OCI-LY3 (cell line): ENCODE data around the gene IFFO2.

Experiments
- EZH2phosphoT487 ChIP-seq: fragments of 200-600 bp; shearing (Covaris generic); IDR thresholded peaks from 2 replicates; pipeline ENCODE4 v1.6.1; 2018; ENCODE audit warnings: antibody characterized with exemption, mixed run types, low read depth
- TF ChIP-seq, protein P1 (sequence below): fragments of 200-600, 300-600 bp; sonication (generic); IDR thresholded peaks from 2 replicates; pipeline ENCODE4 v1.5.1; 2014; ENCODE audit warnings: antibody characterized with exemption, low read length, low read depth

DNA sequence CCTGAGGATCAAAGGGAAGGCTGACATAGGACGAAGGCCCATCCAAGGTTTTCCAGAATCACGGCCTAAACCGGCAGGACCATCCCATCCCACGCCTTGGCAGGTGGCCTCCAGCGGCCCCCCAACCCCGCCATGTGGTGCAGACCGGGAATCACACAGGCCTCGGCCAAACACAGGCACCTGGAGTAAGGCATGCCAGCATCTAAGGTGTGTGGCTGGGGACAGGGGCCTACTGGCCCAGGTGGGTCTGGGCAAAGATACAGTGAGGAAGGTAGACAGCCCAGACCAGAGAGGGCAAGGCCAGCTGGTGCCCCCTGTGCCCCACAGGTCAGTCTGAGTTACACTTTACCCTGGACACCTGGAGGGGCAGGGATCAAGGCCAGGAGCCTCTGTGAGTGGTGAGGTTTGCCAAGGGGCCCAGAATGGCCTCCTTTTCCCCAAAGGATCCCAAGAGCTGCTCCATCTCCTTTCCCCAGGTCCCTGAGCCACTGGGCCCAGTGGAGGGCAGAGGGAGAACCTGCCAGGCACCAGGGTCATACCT lies 84.3 kb downstream of the IFFO2 start:
- no peak for TF ChIP-seq EZH2phosphoT487
- TF ChIP-seq, protein P1, sequence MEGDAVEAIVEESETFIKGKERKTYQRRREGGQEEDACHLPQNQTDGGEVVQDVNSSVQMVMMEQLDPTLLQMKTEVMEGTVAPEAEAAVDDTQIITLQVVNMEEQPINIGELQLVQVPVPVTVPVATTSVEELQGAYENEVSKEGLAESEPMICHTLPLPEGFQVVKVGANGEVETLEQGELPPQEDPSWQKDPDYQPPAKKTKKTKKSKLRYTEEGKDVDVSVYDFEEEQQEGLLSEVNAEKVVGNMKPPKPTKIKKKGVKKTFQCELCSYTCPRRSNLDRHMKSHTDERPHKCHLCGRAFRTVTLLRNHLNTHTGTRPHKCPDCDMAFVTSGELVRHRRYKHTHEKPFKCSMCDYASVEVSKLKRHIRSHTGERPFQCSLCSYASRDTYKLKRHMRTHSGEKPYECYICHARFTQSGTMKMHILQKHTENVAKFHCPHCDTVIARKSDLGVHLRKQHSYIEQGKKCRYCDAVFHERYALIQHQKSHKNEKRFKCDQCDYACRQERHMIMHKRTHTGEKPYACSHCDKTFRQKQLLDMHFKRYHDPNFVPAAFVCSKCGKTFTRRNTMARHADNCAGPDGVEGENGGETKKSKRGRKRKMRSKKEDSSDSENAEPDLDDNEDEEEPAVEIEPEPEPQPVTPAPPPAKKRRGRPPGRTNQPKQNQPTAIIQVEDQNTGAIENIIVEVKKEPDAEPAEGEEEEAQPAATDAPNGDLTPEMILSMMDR = no peak
